Amniotic stem cell (primary cell): Measurements from ENCODE around the gene CD300A.

Source experiments
- DNase-seq: peaks from one replicate; lab custom pipeline; 2025; lab: John Stamatoyannopoulos, UW

The CD300A gene

GRCh38 chr17:74520790-74521480, 54.5 kb downstream of the CD300A start:
- DNase-seq: no peak

- no peak for DNase-seq
Measured at GRCh38 chr17:74521701-74522201, 55.3 kb downstream of the CD300A start.

DNA sequence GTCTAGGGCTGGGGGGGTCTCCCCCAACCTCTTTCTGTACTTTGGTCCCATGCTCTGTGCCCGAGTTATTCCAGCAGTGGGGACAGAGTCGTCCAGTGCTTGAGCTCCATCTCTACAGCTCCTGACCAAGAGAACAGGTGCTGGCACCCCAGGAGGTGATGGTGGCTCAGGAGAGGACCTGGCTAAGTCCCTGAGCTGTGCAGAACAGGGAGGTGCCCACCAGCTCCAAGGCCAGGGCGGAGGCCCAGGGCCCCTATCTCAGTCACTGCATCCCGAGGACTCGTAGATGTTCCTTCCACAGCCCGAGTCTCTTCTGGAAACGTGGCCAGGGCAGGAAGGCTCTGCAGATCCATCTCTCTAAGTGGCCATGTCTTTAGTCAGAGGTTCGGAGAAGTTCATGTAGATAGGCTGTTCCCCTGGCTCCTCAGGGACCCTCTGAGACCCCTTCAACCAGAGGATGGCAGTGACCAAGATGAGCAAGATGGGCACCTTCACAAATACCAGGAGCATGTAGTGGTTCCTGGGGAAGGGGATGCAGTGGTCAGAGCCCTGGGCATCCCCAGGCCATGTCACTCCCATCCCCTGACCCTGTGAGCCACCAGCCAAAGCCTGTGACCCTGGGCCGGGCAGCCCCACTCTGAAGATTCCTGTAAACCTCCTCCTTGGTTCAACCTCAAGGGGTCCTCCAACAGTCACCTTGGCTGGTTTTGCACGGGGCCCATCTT, 56.1 kb downstream of the CD300A start:
- no peak for DNase-seq

- DNase-seq: no peak
Measured at GRCh38 chr17:74523308-74523707, 56.9 kb downstream of the CD300A start.

DNA sequence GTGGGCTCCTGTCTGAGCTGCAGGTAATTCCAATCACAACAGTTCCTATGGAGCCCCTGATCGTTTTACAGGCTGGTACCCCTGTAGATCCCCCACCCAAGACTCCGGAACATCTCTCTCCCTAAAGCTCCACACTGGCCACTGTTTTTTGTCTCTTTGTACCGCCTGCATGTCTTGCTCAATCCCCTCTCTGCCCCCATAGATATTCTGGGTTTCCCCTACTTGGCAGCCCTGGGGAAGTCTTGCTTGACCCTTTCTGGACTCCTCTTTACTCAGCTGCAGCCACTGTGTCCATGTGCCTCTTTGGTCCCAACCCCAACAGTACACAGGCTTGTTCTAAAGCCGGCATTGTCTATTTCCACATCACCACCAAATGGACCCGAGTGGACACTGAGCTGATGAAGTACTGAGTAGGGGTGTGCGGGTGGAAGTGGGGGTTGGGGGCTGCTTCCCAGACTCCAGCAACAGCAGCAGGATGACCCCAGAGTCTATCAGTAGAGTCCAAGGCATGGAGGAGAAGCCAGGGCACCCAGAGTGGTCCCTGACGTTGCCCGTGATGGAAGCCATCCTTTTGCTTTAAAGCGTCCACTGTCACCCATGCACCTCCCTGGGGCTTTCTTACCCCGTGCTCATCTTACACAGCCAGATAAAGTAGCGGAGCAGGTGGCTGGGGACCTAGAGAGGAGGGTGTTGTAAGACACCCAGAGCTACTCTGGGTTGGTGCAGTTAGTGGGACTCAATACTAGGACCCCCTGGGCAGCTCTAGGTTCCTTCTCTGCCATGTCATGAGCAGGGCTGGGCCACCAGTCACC, 58.4 kb downstream of the CD300A start:
- DNase-seq: no peak

- no peak for DNase-seq
Measured at GRCh38 chr17:74525465-74525725, 59.0 kb downstream of the CD300A start.

- no peak for DNase-seq
Measured at GRCh38 chr17:74525781-74526288, 59.4 kb downstream of the CD300A start.

- no peak for DNase-seq
Measured at GRCh38 chr17:74526681-74527080, 60.2 kb downstream of the CD300A start.

DNA sequence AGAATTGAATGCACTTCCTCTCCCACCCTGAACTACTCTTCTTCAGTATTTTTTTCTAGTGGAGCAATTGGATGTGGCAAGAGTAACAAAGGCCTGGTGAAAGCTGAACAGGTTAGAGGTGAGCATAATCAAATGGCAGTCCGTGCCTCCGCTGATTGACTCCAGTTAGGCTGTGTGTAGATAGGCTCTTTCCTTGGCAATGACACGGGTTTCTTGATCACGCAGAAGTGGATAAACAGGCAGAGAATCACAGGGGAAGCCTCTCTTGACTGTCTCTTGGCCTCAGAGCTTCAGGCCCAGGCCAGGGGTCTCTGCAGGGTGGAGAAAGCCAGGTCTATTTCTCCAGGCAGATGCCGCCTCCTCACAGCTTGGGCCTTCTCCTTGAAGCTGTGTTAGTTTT, 60.6 kb downstream of the CD300A start:
- no peak for DNase-seq

DNA sequence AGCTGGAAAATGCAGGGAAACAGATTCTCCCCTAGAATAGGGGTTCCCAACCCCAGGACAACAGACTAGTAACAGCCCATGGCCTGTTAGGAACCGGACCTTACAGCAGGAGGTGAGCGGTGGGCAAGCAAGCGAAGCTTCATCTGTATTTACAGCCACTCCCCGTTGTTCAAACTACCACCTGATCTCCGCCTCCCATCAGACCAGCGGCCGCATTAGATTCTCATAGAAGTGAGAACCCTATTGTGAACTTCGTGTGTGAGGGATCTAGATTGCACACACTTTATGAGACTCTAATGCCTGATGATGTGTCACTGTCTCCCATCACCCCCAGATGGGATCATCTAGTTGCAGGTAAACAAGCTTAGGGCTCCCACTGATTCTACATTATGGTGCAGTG, 61.3 kb downstream of the CD300A start:
- DNase-seq: no peak

- no peak for DNase-seq
Measured at GRCh38 chr17:74528491-74529199, 62.2 kb downstream of the CD300A start.

DNA sequence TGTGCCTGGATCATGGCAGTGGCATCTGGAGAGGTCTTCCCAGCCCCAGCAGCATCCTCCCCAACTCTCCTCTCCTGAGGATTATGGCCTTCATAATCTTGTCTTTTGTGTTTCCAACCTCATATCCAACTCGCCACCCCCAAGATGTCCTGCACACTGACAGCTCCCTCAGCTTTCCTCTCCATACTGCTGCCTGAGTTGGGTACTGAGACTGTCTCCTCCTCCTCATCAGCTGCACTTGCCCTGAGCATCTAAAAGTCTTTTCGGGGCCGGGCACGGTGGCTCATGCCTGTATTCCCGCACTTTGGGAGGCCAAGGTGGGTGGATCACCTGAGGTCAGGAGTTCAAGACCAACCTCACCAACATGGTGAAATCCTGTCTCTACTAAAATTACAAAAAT, 62.8 kb downstream of the CD300A start:
- DNase-seq: no peak

- DNase-seq: no peak
Measured at GRCh38 chr17:74530831-74531150, 64.4 kb downstream of the CD300A start.

- DNase-seq: no peak
Measured at GRCh38 chr17:74531231-74531761, 64.9 kb downstream of the CD300A start, which contains the start of gene CD300LB. CD300LB (minus strand) TSS chr17:74531475; CDS start chr17:74531350, 125 bp downstream.

DNA sequence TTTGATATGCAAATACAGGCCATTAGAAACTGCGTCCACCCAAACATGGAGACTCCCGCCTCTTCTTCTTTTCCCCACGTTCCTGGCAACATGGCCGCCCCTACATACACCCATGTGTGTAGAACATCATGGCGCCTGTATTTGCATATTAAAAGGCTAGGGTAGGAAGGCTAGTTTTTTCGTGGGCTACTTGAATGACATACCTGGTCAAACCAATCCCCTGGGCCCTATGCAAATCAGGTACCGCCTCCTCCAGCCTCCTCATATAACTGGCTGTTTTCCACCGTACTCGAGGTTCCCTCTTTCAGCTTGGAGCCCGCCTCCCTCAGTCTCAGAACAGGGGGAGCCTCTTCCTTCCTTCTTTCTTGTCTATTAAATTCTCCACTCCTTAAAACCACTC, 65.7 kb downstream of the CD300A start:
- no peak for DNase-seq
